Upper lobe of left lung (tissue), 4 donors: ENCODE data around the gene MEPCE.

Experiments
- CTCF ChIP-seq, 6 experiments: fragments of 450-650 bp in 4 of 6; fragments of 200-600 bp in 2 of 6; sonication (generic) in 2 of 6; IDR thresholded peaks; one replicate each; pipeline ENCODE4 v1.5.1; 2016 to 2019; ENCODE audit warnings: antibody characterized with exemption in 6 of 6
- POLR2A ChIP-seq, 4 donors: fragments of 450-650 bp; IDR thresholded peaks; one replicate each; pipeline ENCODE4 v1.5.1; 2016 to 2017; ENCODE audit warnings: antibody characterized with exemption in 4 of 4, mild to moderate bottlenecking in 2 of 4
- POLR2AphosphoS5 ChIP-seq, 2 donors: sonication (generic); formaldehyde crosslinking; IDR thresholded peaks; one replicate each; pipeline ENCODE4 v1.5.1; 2017; ENCODE audit warnings: antibody characterized with exemption in 2 of 2

- peak in 3 of 6 experiments; percentile 22 to 29 (median 28) for TF ChIP-seq CTCF (IDR thresholded peaks at IDR 0.05)
- TF ChIP-seq POLR2AphosphoS5 (IDR thresholded peaks at IDR 0.05) = no peak
- TF ChIP-seq POLR2A (IDR thresholded peaks at IDR 0.05) = no peak
These were observed 47.6 kb downstream of the MEPCE start for GRCh38 chr7:100476903-100477870.
